MCF 10A (cell line): Measurements from ENCODE around the gene KRT15. TPM values are rescaled to one million over a fixed set of nuclear protein-coding genes. Genes with fewer than 3 reads are reported as not detected.

Experiments
- BruUV-seq: library from RNA; stranded (reverse); fragments of 400-500 nt; replicated peaks from 2 replicates; lab custom pipeline; 2021; lab: Mats Ljungman, UMichigan
- CTCF ChIA-PET: fragments of 300-600 bp; sonication (Branson Sonifier 250); formaldehyde crosslinking; extraction: SDS; loops from one replicate; lab custom pipeline; 2021; ENCODE audit warnings: antibody characterized with exemption, inconsistent platforms; lab: Yijun Ruan, JAX
- POLR2A ChIA-PET: fragments of 300-600, 350-650 bp; sonication (Branson Sonifier 250); formaldehyde crosslinking; extraction: SDS; loops from one replicate; lab custom pipeline; 2020; ENCODE audit warnings: antibody characterized with exemption, inconsistent platforms; lab: Yijun Ruan, JAX
- DNase-seq: peaks from one replicate; pipeline ENCODE4 v3.0.0-alpha.2; 2018; ENCODE audit not compliant: unreplicated experiment
- H3K27ac Mint-ChIP-seq: one replicate; pipeline ENCODE4 v1.8.0; 2022; ENCODE audit warnings: mild to moderate bottlenecking, low read depth, mixed read lengths; ENCODE audit not compliant: unreplicated experiment
- H3K27me3 Mint-ChIP-seq: one replicate; pipeline ENCODE4 v1.8.0; 2022; ENCODE audit warnings: mixed read lengths; ENCODE audit not compliant: insufficient read depth, unreplicated experiment
- H3K36me3 Mint-ChIP-seq: one replicate; pipeline ENCODE4 v1.8.0; 2022; ENCODE audit warnings: mild to moderate bottlenecking, moderate library complexity, mixed read lengths; ENCODE audit not compliant: insufficient read depth, unreplicated experiment
- H3K4me1 Mint-ChIP-seq: one replicate; pipeline ENCODE4 v1.8.0; 2022; ENCODE audit warnings: mixed read lengths; ENCODE audit not compliant: insufficient read depth, unreplicated experiment
- H3K4me3 Mint-ChIP-seq: one replicate; pipeline ENCODE4 v1.8.0; 2022; ENCODE audit warnings: mild to moderate bottlenecking, moderate library complexity, mixed read lengths; ENCODE audit not compliant: unreplicated experiment
- H3K9me3 Mint-ChIP-seq: one replicate; pipeline ENCODE4 v1.8.0; 2022; ENCODE audit warnings: mixed read lengths; ENCODE audit not compliant: unreplicated experiment
- CTCF ChIP-seq: fragments of 200-600 bp; IDR thresholded peaks from one replicate; pipeline ENCODE4 v1.8.0; 2022; ENCODE audit warnings: antibody characterized with exemption, mild to moderate bottlenecking; ENCODE audit not compliant: unreplicated experiment
- intact Hi-C: fragments of 100-400 bp; cut with micrococcal nuclease; formaldehyde crosslinking; loops from 2 replicates; pipeline ENCODE4 v1.14.1; 2022
- total RNA-seq: library from RNA; stranded (reverse); gene quantifications from 2 replicates; pipeline ENCODE4 v1.2.3, GENCODE V29; 2022

The KRT15 gene
- total RNA-seq, 1 experiment from 2014 or later: 83.4 TPM

- ChIA-PET CTCF (interaction anchor here (1.0 to 4.9 kb wide), 2 partner anchors 43 to 159 kb away, joined by 3 to 20 read pairs; no protein-coding TSS in a partner anchor), POLR2A (interaction anchor here (1.1 to 1.4 kb wide), 2 partner anchors 8 to 18 kb away, joined by 4 read pairs; no protein-coding TSS in a partner anchor)
- H3K27me3 Mint-ChIP-seq: no peaks in the 10 kb centered on the region
- no peak for DNase-seq
- no peak overlapping the region for H3K27ac Mint-ChIP-seq
- H3K4me3 Mint-ChIP-seq: no peak overlapping the region
- H3K4me1 Mint-ChIP-seq: no peaks in the 10 kb centered on the region
- intact Hi-C loops: no loop called here
- no peak for TF ChIP-seq CTCF
- BruUV-seq: no TSS peak
- H3K36me3 Mint-ChIP-seq: no peaks in the 10 kb centered on the region
- H3K9me3 Mint-ChIP-seq: no peaks in the 10 kb centered on the region
Measured at GRCh38 chr17:41505809-41506767, 12.6 kb downstream of the KRT15 start.

- no peaks in the 10 kb centered on the region for H3K9me3 Mint-ChIP-seq
- H3K4me3 Mint-ChIP-seq: no peak within 1 kb of the TSS
- H3K27me3 Mint-ChIP-seq: no peaks in the 10 kb centered on the region
- H3K27ac Mint-ChIP-seq: no peak within 1 kb of the TSS
- DNase-seq: no peak
- BruUV-seq: no TSS peak
- H3K4me1 Mint-ChIP-seq: peaks cover 7% of the 10 kb centered on the region
- ChIA-PET POLR2A (interaction anchor here (1.1 kb wide), 1 partner anchor 18 kb away, joined by 4 read pairs; no protein-coding TSS in a partner anchor), CTCF (interaction anchor here (1.0 to 4.9 kb wide), 2 partner anchors 44 to 159 kb away, joined by 3 to 20 read pairs; no protein-coding TSS in a partner anchor)
- no peak for TF ChIP-seq CTCF
- H3K36me3 Mint-ChIP-seq: no peaks in the 10 kb centered on the region
- intact Hi-C loops: no loop called here
Measured at GRCh38 chr17:41505007-41505808, 13.5 kb downstream of the KRT15 start, which contains the start of gene KRT13. Gene KRT13, minus strand, starts transcription at chr17:41505612. Its CDS starts 62 bp downstream, at chr17:41505550.

- no peak for DNase-seq
- POLR2A ChIA-PET: interaction anchor here (1.1 kb wide), 1 partner anchor 10 kb away, joined by 3 read pairs; no protein-coding TSS in a partner anchor
- TF ChIP-seq CTCF: no peak
- H3K4me1 Mint-ChIP-seq: peaks cover 15% of the 10 kb centered on the region
- CTCF ChIA-PET: interaction anchor here (0.9 to 4.9 kb wide), 2 partner anchors 44 to 597 kb away, joined by 3 to 20 read pairs; no protein-coding TSS in a partner anchor
- no peaks in the 10 kb centered on the region for H3K36me3 Mint-ChIP-seq
- no peak overlapping the region for H3K4me3 Mint-ChIP-seq
- intact Hi-C loops: no loop called here
- no peak overlapping the region for H3K27ac Mint-ChIP-seq
- H3K27me3 Mint-ChIP-seq: no peaks in the 10 kb centered on the region
- no peaks in the 10 kb centered on the region for H3K9me3 Mint-ChIP-seq
- no TSS peak for BruUV-seq
Measured at GRCh38 chr17:41504246-41504977, 14.3 kb downstream of the KRT15 start.
